Panc1 (cell line): Measurements from ENCODE around the gene SRCAP. TPM values are rescaled to one million over a fixed set of nuclear protein-coding genes. Genes with fewer than 3 reads are reported as not detected.
A peak's percentile ranks its signal among the peaks of the same experiment; 100 is the strongest.

Experiments
- ATAC-seq: fragments of 200-7000 bp; cut with Tn5 transposase; 2 replicates; pipeline ENCODE4 v1.9.1; 2020; ENCODE audit warnings: mild to moderate bottlenecking, moderate library complexity
- BruUV-seq: library from RNA; stranded (reverse); fragments of 400-500 nt; replicated peaks from 2 replicates; lab custom pipeline; 2021; lab: Mats Ljungman, UMichigan
- CTCF ChIA-PET: fragments of 300-600 bp; sonication (Branson Sonifier 250); formaldehyde crosslinking; loops from one replicate; lab custom pipeline; 2022; ENCODE audit warnings: antibody characterized with exemption; lab: Charles Lee
- POLR2A ChIA-PET: fragments of 300-600 bp; sonication (Branson Sonifier 250); formaldehyde crosslinking; loops from one replicate; lab custom pipeline; 2022; ENCODE audit warnings: antibody characterized with exemption; lab: Charles Lee
- DNase-seq: peaks from one replicate; pipeline ENCODE4 v3.0.0-alpha.2; 2010; ENCODE audit warnings: low read depth, low spot score
- H3K27ac ChIP-seq: 2 replicates; pipeline ENCODE4 v1.5.1; 2011; ENCODE audit warnings: mild to moderate bottlenecking, low read length, inconsistent platforms
- H3K27me3 ChIP-seq: fragments of 200-500 bp; sonication (Bioruptor generic); 2 replicates; pipeline ENCODE4 v1.6.0; 2014; ENCODE audit warnings: low read length, inconsistent platforms; ENCODE audit not compliant: control insufficient read depth, insufficient read depth
- H3K36me3 ChIP-seq: fragments of 200-500 bp; sonication (Bioruptor generic); 2 replicates; pipeline ENCODE4 v1.5.1; 2014; ENCODE audit warnings: inconsistent platforms, mild to moderate bottlenecking, low read length, moderate library complexity; ENCODE audit not compliant: control insufficient read depth, insufficient read depth
- H3K4me1 ChIP-seq: 2 replicates; pipeline ENCODE4 v1.5.1; 2011; ENCODE audit warnings: inconsistent platforms, mild to moderate bottlenecking, low read length, moderate library complexity; ENCODE audit not compliant: control insufficient read depth, insufficient read depth
- H3K4me3 ChIP-seq, 2 experiments: 2 replicates each; pipeline ENCODE4 v1.5.1; 2011 to 2012; ENCODE audit warnings: low read depth in 2 of 2, low read length in 2 of 2, mild to moderate bottlenecking in 2 of 2, inconsistent platforms in 1 of 2, moderate library complexity in 1 of 2
- H3K9me3 ChIP-seq: fragments of 200-500 bp; sonication (Bioruptor generic); 2 replicates; pipeline ENCODE4 v1.5.1; 2014; ENCODE audit warnings: low read depth, mild to moderate bottlenecking, inconsistent platforms, low read length, moderate library complexity; ENCODE audit not compliant: control insufficient read depth, insufficient read depth
- POLR2AphosphoS5 ChIP-seq: IDR thresholded peaks from 2 replicates; pipeline ENCODE4 v1.6.1; 2012; ENCODE audit warnings: mild to moderate bottlenecking, low read depth, low read length, moderate library complexity
- SIN3A ChIP-seq: IDR thresholded peaks from 2 replicates; pipeline ENCODE4 v1.6.1; 2012; ENCODE audit warnings: low read depth, mild to moderate bottlenecking, low read length, moderate library complexity, borderline replicate concordance; ENCODE audit not compliant: insufficient read depth
- TCF7L2 ChIP-seq: IDR thresholded peaks from 2 replicates; pipeline ENCODE4 v1.6.1; 2011; ENCODE audit warnings: mild to moderate bottlenecking, low read depth, low read length, inconsistent platforms
- in situ Hi-C: cut with HindIII; loops from 2 replicates; pipeline ENCODE4 v1.10.0; 2016; ENCODE audit warnings: low sequenced_read_pairs, low pct_unique_long_range_greater_than_20kb
- intact Hi-C: fragments of 100-400 bp; cut with micrococcal nuclease; formaldehyde crosslinking; loops from one replicate; pipeline ENCODE4 v1.10.0; 2022; ENCODE audit not compliant: unreplicated experiment
- total RNA-seq: library from RNA; stranded (reverse); gene quantifications from one replicate; pipeline ENCODE4 v1.2.1, GENCODE V29; 2021; ENCODE audit not compliant: unreplicated experiment
- TF ChIP-seq, protein P1 (sequence below), 2 experiments: IDR thresholded peaks; 2 replicates each; pipeline ENCODE4 v1.6.1; 2011 to 2012; ENCODE audit warnings: low read depth in 2 of 2, control low read depth in 1 of 2, low read length in 1 of 2, mild to moderate bottlenecking in 1 of 2, moderate library complexity in 1 of 2; ENCODE audit not compliant: insufficient read depth in 1 of 2
- TF ChIP-seq, protein P2 (sequence below): fragments of 450-650 bp; IDR thresholded peaks from 2 replicates; pipeline ENCODE4 v1.5.1; 2017; ENCODE audit warnings: mild to moderate bottlenecking

Gene SRCAP
- total RNA-seq, 1 experiment from 2014 or later: 73.6 TPM

DNA sequence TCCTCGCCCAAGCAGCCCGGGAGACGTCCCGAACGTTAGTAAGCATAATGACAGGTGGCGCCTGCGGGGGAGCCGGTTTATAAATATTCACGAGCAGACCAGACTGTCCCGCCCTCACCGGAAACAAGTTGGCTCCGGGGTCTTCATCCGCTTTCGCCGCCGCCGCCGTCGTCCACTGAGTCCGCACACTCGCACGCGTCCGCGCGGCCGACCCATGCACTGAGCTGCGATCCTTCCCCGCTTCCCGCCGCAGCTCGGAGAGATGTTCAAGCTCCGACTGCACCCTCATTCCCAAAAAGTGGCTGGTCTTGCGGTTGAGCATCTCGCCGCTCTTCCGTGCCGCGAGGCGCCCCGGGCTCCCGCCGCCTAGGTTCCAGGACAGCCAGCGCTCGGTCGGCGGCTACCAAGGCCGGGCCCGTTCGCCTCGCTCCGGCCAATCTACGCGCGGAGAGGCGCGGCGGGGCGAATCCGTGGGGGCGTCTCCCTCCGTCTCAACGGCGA is 62.5 kb downstream of the SRCAP start:
- Histone ChIP-seq H3K4me1 (peaks cover 25% of the 10 kb centered on the region), H3K9me3 (no peaks in the 10 kb centered on the region), H3K36me3 (peaks cover 22% of the 10 kb centered on the region), H3K4me3 (peak overlapping the region; percentile 98), H3K27me3 (no peaks in the 10 kb centered on the region), H3K27ac (peak overlapping the region; percentile 72; the same call in 1 of the 2 replicates)
- POLR2A ChIA-PET: no interaction called here
- CTCF ChIA-PET: no interaction called here
- in situ Hi-C loops: no loop called here
- DNase-seq (no peak), ATAC-seq (peak; percentile 67)
- intact Hi-C loops: no loop called here
- BruUV-seq: no TSS peak
- no peak for TF ChIP-seq TCF7L2

DNA sequence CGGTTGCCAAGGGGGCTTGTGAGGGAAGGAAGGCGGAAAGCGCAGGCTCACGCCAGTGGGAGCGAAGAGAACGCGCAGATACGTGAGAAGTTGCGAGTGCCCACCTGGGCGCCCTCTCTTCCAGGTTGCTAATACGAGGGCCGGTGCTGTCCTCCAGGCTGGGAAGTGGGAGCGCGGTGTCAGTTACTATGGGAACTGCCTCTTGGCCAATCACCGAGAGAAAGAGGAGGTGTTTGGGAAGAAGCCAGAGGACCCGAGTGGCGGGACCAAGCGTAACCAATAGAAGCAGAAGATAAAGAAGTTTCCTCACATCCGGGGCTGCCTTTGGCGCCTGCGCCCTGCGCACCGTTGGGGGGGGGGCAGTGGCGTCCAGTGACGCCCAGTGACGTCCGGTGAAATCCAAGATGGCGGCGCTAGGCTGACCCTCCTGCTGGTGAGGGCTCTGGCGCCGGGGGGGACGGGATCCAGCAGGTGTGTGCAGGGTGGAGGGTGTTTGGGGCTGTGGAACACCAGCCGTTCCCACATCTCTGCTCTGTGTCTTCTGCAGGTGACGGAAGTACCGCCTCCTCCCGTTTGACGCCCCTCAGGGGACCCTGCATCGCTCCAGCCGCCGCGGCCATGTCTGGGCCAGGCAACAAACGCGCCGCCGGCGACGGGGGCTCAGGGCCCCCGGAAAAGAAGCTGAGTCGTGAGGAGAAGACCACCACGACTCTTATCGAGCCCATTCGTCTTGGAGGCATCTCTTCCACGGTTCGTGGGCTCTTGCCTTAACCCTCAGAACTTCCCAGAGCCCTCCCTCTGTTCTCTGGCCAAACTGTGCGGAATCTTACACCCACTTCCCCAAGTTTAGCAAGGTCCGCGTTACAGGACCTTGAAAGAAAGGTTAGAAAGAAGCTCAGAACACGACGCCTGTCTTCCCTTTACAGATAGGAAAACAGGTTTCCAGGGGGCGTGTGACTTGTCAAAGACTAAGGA is 63.2 kb downstream of the SRCAP start, which contains the start of the genes CFAP119 and RNF40:
TSS of gene CFAP119 (minus strand) at position 135 of the 975 bp plus-strand sequence. CDS start 314 bp downstream, outside the sequence.
TSS of gene RNF40 (plus strand) at position 395 of the 975 bp plus-strand sequence. CDS start at position 619, 224 bp downstream.
- intact Hi-C loops: no loop called here
- Histone ChIP-seq H3K27me3 (no peaks in the 10 kb centered on the region), H3K4me1 (peaks cover 25% of the 10 kb centered on the region), H3K4me3 (peak within 1 kb of the TSS; percentile 98), H3K9me3 (no peaks in the 10 kb centered on the region), H3K36me3 (peaks cover 22% of the 10 kb centered on the region), H3K27ac (peak within 1 kb of the TSS; percentile 92)
- ATAC-seq (peak; percentile 96), DNase-seq (peak; percentile 95)
- ChIA-PET CTCF (no interaction called here), POLR2A (interaction anchor here (0.5 kb wide), 1 partner anchor 45 kb away, joined by 6 read pairs; no protein-coding TSS in a partner anchor)
- TF ChIP-seq POLR2AphosphoS5 (peak; percentile 83; the same call in 1 of the 2 replicates), SIN3A (peak; percentile 97), TCF7L2 (no peak)
- TF ChIP-seq, protein P1, sequence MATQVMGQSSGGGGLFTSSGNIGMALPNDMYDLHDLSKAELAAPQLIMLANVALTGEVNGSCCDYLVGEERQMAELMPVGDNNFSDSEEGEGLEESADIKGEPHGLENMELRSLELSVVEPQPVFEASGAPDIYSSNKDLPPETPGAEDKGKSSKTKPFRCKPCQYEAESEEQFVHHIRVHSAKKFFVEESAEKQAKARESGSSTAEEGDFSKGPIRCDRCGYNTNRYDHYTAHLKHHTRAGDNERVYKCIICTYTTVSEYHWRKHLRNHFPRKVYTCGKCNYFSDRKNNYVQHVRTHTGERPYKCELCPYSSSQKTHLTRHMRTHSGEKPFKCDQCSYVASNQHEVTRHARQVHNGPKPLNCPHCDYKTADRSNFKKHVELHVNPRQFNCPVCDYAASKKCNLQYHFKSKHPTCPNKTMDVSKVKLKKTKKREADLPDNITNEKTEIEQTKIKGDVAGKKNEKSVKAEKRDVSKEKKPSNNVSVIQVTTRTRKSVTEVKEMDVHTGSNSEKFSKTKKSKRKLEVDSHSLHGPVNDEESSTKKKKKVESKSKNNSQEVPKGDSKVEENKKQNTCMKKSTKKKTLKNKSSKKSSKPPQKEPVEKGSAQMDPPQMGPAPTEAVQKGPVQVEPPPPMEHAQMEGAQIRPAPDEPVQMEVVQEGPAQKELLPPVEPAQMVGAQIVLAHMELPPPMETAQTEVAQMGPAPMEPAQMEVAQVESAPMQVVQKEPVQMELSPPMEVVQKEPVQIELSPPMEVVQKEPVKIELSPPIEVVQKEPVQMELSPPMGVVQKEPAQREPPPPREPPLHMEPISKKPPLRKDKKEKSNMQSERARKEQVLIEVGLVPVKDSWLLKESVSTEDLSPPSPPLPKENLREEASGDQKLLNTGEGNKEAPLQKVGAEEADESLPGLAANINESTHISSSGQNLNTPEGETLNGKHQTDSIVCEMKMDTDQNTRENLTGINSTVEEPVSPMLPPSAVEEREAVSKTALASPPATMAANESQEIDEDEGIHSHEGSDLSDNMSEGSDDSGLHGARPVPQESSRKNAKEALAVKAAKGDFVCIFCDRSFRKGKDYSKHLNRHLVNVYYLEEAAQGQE (IDR thresholded peaks at IDR 0.05; ENCODE audit: insufficient read depth in 1 of 2, low read depth in 2 of 2, low read length in 1 of 2): no peak
- BruUV-seq: TSS peak; percentile 74
- in situ Hi-C loops: no loop called here

- DNase-seq (no peak), ATAC-seq (no peak)
- H3K9me3 ChIP-seq: no peaks in the 10 kb centered on the region
- peaks cover 25% of the 10 kb centered on the region for H3K36me3 ChIP-seq
- H3K4me1 ChIP-seq: peaks cover 25% of the 10 kb centered on the region
- H3K4me3 ChIP-seq: peak overlapping the region; percentile 98
- no peak for TF ChIP-seq TCF7L2
- TF ChIP-seq, protein P1 (IDR thresholded peaks at IDR 0.05; ENCODE audit: insufficient read depth in 1 of 2, low read depth in 2 of 2, low read length in 1 of 2): no peak
- no peak for TF ChIP-seq POLR2AphosphoS5
- TF ChIP-seq SIN3A: no peak
- TF ChIP-seq, protein P2, sequence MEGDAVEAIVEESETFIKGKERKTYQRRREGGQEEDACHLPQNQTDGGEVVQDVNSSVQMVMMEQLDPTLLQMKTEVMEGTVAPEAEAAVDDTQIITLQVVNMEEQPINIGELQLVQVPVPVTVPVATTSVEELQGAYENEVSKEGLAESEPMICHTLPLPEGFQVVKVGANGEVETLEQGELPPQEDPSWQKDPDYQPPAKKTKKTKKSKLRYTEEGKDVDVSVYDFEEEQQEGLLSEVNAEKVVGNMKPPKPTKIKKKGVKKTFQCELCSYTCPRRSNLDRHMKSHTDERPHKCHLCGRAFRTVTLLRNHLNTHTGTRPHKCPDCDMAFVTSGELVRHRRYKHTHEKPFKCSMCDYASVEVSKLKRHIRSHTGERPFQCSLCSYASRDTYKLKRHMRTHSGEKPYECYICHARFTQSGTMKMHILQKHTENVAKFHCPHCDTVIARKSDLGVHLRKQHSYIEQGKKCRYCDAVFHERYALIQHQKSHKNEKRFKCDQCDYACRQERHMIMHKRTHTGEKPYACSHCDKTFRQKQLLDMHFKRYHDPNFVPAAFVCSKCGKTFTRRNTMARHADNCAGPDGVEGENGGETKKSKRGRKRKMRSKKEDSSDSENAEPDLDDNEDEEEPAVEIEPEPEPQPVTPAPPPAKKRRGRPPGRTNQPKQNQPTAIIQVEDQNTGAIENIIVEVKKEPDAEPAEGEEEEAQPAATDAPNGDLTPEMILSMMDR: no peak
- no TSS peak for BruUV-seq
- intact Hi-C loops: no loop called here
- in situ Hi-C loops: no loop called here
- ChIA-PET POLR2A (interaction anchor here (0.5 kb wide), 1 partner anchor 24 kb away, joined by 5 read pairs; no protein-coding TSS in a partner anchor), CTCF (interaction anchor here (0.6 kb wide), 1 partner anchor 82 kb away, joined by 3 read pairs; no protein-coding TSS in a partner anchor)
- H3K27me3 ChIP-seq: no peaks in the 10 kb centered on the region
- H3K27ac ChIP-seq: peak overlapping the region; percentile 92
Measured at GRCh38 chr16:30762991-30763725, 64.2 kb downstream of the SRCAP start.
